Ishikawa (cell line): ENCODE results near the gene UTP14A.

ENCODE experiments used
- CEBPB ChIP-seq: IDR thresholded peaks from 2 replicates; pipeline ENCODE4 v1.6.1; 2012
- TAF1 ChIP-seq: IDR thresholded peaks from 2 replicates; pipeline ENCODE4 v1.6.1; 2012; ENCODE audit warnings: low read depth, mild to moderate bottlenecking
- YY1 ChIP-seq: IDR thresholded peaks from 2 replicates; pipeline ENCODE4 v1.6.1; 2012; ENCODE audit warnings: low read depth
- TF ChIP-seq, protein P1 (sequence below): IDR thresholded peaks from 2 replicates; pipeline ENCODE4 v1.6.1; 2012
- TF ChIP-seq, protein P2 (sequence below): IDR thresholded peaks from 2 replicates; pipeline ENCODE4 v1.6.1; 2012; ENCODE audit warnings: low read depth, mild to moderate bottlenecking

DNA sequence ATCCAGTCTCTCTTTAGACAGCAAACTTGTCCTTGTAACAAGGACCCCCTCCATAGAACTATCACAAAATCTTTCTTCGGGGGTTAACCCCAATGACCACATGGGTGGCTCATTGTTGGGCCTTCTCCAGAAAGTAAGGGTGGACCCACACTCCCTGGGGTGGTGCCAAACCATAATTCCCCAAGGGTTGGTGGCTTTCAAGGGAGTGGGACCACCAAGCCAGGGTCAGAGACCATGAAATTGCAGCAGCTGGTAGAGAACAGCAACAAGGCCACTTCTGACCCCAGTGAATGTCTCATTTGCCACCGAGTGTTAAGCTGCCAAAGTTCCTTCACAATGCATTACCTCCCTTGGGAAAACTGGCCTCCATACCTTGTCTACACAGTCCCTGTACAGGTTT lies 33.4 kb upstream of the UTP14A start:
- TF ChIP-seq TAF1: no peak
- TF ChIP-seq, protein P1, sequence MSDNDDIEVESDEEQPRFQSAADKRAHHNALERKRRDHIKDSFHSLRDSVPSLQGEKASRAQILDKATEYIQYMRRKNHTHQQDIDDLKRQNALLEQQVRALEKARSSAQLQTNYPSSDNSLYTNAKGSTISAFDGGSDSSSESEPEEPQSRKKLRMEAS: no peak
- TF ChIP-seq, protein P2, sequence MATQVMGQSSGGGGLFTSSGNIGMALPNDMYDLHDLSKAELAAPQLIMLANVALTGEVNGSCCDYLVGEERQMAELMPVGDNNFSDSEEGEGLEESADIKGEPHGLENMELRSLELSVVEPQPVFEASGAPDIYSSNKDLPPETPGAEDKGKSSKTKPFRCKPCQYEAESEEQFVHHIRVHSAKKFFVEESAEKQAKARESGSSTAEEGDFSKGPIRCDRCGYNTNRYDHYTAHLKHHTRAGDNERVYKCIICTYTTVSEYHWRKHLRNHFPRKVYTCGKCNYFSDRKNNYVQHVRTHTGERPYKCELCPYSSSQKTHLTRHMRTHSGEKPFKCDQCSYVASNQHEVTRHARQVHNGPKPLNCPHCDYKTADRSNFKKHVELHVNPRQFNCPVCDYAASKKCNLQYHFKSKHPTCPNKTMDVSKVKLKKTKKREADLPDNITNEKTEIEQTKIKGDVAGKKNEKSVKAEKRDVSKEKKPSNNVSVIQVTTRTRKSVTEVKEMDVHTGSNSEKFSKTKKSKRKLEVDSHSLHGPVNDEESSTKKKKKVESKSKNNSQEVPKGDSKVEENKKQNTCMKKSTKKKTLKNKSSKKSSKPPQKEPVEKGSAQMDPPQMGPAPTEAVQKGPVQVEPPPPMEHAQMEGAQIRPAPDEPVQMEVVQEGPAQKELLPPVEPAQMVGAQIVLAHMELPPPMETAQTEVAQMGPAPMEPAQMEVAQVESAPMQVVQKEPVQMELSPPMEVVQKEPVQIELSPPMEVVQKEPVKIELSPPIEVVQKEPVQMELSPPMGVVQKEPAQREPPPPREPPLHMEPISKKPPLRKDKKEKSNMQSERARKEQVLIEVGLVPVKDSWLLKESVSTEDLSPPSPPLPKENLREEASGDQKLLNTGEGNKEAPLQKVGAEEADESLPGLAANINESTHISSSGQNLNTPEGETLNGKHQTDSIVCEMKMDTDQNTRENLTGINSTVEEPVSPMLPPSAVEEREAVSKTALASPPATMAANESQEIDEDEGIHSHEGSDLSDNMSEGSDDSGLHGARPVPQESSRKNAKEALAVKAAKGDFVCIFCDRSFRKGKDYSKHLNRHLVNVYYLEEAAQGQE: no peak
- TF ChIP-seq YY1: no peak
- TF ChIP-seq CEBPB: no peak
